ENCODE data around the gene COPS6.

DNA sequence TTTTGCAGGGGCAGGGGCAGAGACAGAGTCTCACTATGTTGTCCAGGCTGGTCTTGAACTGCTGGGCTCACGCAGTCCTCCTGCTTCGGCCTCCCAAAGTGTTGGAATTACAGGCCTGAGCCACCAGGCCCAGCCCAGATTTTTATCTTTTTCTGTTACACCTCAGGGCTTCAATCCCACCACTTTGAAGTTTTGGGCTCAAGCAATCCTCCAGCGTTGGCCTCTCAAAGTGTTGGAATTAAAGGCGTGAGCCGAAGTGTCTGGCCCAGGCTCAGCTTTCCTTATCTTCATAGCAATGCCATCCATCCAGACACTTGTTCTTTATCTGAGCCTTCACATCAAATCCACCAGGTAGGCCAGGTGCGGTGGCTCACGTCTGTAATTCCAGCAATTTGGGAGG is 26.3 kb downstream of the COPS6 start:
- TF ChIP-seq, protein P1, sequence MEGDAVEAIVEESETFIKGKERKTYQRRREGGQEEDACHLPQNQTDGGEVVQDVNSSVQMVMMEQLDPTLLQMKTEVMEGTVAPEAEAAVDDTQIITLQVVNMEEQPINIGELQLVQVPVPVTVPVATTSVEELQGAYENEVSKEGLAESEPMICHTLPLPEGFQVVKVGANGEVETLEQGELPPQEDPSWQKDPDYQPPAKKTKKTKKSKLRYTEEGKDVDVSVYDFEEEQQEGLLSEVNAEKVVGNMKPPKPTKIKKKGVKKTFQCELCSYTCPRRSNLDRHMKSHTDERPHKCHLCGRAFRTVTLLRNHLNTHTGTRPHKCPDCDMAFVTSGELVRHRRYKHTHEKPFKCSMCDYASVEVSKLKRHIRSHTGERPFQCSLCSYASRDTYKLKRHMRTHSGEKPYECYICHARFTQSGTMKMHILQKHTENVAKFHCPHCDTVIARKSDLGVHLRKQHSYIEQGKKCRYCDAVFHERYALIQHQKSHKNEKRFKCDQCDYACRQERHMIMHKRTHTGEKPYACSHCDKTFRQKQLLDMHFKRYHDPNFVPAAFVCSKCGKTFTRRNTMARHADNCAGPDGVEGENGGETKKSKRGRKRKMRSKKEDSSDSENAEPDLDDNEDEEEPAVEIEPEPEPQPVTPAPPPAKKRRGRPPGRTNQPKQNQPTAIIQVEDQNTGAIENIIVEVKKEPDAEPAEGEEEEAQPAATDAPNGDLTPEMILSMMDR (conservative IDR thresholded peaks at IDR 0.05; ENCODE audit: low read depth, low read length): no peak
- TF ChIP-seq SMC3 (IDR thresholded peaks at IDR 0.05; ENCODE audit: low read depth, low read length): no peak
- TF ChIP-seq, protein P2, sequence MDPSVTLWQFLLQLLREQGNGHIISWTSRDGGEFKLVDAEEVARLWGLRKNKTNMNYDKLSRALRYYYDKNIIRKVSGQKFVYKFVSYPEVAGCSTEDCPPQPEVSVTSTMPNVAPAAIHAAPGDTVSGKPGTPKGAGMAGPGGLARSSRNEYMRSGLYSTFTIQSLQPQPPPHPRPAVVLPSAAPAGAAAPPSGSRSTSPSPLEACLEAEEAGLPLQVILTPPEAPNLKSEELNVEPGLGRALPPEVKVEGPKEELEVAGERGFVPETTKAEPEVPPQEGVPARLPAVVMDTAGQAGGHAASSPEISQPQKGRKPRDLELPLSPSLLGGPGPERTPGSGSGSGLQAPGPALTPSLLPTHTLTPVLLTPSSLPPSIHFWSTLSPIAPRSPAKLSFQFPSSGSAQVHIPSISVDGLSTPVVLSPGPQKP (IDR thresholded peaks at IDR 0.05; ENCODE audit: borderline replicate concordance, low read depth, low read length): no peak
- TF ChIP-seq FOS (IDR thresholded peaks at IDR 0.05; ENCODE audit: low read depth, low read length): no peak
- TF ChIP-seq MXI1 (IDR thresholded peaks at IDR 0.05; ENCODE audit: borderline replicate concordance, low read depth, low read length): no peak
